Measurements from ENCODE around the gene LMF1.

The LMF1 gene

GRCh38 chr16:908526-909155, 62.1 kb downstream of the LMF1 start:
- DNase-seq, result no peak

- no peak for DNase-seq
Observed at GRCh38 chr16:907842-908241, 62.9 kb downstream of the LMF1 start.

- no peak for DNase-seq
Observed at GRCh38 chr16:907361-907760, 63.4 kb downstream of the LMF1 start.

- DNase-seq, result no peak
Observed at GRCh38 chr16:906296-906695, 64.5 kb downstream of the LMF1 start.

GRCh38 chr16:901715-902601, 68.8 kb downstream of the LMF1 start:
- DNase-seq, result no peak

GRCh38 chr16:901149-901548, 69.6 kb downstream of the LMF1 start:
- no peak for DNase-seq

- no peak for DNase-seq
Observed at GRCh38 chr16:900211-900610, 70.6 kb downstream of the LMF1 start.

GRCh38 chr16:899683-900060, 71.1 kb downstream of the LMF1 start:
- DNase-seq, result no peak

GRCh38 chr16:898761-899682, 71.8 kb downstream of the LMF1 start:
- DNase-seq, result no peak

GRCh38 chr16:898216-898615, 72.6 kb downstream of the LMF1 start:
- no peak for DNase-seq

GRCh38 chr16:897701-898100, 73.1 kb downstream of the LMF1 start:
- no peak for DNase-seq

- no peak for DNase-seq
Observed at GRCh38 chr16:897200-897543, 73.6 kb downstream of the LMF1 start.

- DNase-seq, result no peak
Observed at GRCh38 chr16:896261-897199, 74.3 kb downstream of the LMF1 start.

GRCh38 chr16:895371-895770, 75.4 kb downstream of the LMF1 start:
- no peak for DNase-seq

- no peak for DNase-seq
Observed at GRCh38 chr16:894841-895240, 75.9 kb downstream of the LMF1 start.

GRCh38 chr16:894136-894535, 76.6 kb downstream of the LMF1 start:
- DNase-seq, result no peak

GRCh38 chr16:893360-893759, 77.4 kb downstream of the LMF1 start:
- no peak for DNase-seq

GRCh38 chr16:892536-893255, 78.1 kb downstream of the LMF1 start:
- DNase-seq, result no peak

- no peak for DNase-seq
Observed at GRCh38 chr16:892006-892405, 78.8 kb downstream of the LMF1 start.

- DNase-seq, result no peak
Observed at GRCh38 chr16:891353-891740, 79.4 kb downstream of the LMF1 start.

GRCh38 chr16:890716-891352, 80.0 kb downstream of the LMF1 start:
- no peak for DNase-seq
